Stimulated activated CD4-positive, alpha-beta T cell treated with anti-CD3 and anti-CD28 coated beads, TNF-alpha, amount 100 ng/mL, for 24 hours (primary cell): ENCODE measurements around the gene SEMA6C.
A peak's percentile ranks its signal among the peaks of the same experiment; 100 is the strongest.
"Not testable (repeated sequence)": the region's sequence is repeated elsewhere in the genome, so short reads cannot be mapped to it uniquely, and the experiment has no call there.

Experiments used
- DNase-seq, 3 experiments: peaks; one replicate each; pipeline ENCODE4 v3.0.0-alpha.2; 2020; ENCODE audit warnings: low read depth in 3 of 3

SEMA6C gene, protein sequence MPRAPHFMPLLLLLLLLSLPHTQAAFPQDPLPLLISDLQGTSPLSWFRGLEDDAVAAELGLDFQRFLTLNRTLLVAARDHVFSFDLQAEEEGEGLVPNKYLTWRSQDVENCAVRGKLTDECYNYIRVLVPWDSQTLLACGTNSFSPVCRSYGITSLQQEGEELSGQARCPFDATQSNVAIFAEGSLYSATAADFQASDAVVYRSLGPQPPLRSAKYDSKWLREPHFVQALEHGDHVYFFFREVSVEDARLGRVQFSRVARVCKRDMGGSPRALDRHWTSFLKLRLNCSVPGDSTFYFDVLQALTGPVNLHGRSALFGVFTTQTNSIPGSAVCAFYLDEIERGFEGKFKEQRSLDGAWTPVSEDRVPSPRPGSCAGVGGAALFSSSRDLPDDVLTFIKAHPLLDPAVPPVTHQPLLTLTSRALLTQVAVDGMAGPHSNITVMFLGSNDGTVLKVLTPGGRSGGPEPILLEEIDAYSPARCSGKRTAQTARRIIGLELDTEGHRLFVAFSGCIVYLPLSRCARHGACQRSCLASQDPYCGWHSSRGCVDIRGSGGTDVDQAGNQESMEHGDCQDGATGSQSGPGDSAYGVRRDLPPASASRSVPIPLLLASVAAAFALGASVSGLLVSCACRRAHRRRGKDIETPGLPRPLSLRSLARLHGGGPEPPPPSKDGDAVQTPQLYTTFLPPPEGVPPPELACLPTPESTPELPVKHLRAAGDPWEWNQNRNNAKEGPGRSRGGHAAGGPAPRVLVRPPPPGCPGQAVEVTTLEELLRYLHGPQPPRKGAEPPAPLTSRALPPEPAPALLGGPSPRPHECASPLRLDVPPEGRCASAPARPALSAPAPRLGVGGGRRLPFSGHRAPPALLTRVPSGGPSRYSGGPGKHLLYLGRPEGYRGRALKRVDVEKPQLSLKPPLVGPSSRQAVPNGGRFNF

DNA sequence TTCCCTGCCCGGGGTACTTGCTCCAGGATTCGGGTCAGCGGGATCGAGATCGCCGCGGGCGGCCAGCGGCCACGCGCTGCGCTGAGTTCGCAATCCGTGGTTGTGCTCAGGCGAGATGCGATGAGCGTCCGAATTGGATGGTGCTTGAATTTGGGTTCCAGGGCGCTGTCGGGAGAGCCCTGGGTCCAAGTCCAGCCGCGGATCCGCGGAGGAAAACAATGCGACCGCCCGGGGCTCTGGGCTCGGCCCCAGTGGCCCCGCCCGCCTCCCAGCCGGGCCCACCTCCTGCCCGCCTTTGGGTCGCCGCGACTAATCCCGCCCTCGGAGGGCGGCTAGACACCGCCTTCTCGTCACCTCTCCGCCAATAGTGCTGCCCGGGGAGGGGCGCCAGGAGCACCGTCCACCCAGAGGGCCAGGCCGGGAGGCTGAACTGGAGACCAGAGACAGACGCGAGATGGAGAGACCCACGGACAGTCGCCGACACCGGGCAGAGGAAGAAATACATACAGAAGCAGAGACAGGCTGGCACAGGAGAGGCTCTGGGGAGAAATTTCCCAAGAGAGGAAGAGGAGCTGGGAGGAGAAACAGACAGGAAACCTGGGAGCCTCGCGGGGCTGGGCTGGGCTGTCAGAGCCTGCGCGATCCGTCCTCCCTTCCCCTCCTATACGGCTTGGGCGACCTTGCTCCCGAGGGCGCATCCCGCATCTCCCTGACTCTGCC is at the start of gene SEMA6C:
Gene SEMA6C (minus strand): TSS at position 220 of the 720 bp plus-strand sequence. CDS start 4,010 bp downstream, outside the sequence.
- DNase-seq, result peak; percentile 72 to 89 (median 74)

DNA sequence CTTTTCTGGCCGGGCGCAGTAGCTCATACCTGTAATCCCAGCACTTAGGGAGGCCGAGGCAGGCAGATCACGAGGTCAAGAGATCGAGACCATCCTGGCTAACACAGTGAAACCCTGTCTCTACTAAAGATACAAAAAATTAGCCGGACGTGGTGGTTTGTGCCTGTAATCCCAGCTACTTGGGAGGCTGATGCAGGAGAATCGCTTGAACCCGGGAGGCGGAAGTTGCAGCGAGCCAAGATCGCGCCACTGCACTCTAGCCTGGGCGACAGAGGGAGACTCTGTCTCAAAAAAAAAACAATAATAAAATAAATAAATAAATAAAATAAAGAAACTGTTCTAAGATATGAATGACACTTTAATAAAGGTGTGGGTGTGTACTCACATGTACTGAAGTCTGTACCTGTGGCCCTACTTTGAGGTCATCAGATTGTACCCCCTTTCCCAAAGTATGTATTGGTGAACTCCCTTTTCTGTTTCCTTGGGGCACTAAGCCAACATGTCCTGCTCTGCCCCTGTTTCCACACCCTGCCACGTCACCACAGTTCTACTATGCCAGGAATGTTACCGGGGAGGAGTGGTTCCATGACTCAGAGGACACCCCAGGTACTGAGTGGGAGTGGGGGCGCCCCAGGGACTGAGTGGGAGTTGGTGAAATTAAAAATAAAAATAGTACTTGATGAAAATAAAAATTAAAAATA is 48.6 kb upstream of the SEMA6C start:
- DNase-seq, result not testable (repeated sequence)

DNA sequence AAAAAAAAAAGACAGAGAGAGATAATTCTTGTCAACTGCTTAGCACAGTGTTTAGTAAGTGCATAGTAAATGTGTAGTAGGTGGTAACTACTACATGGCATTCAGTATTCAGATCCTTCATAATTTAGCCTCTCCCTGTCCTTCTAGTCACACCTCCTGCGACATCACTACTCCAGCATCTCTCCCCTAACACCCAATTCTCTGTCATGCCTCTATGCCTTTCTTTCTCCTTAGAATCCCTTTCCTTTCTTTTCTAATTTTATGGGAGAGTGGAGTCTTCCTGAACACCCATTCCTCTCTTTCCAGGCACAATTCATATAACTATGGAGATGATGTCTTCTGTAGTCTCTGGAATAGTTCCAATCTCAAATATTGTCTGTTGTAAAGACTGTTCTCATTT is 47.4 kb upstream of the SEMA6C start:
- DNase-seq, result no peak

- DNase-seq, result no peak
Observed at GRCh38 chr1:151193304-151193703, 46.9 kb upstream of the SEMA6C start.

GRCh38 chr1:151192047-151192446 is 45.6 kb upstream of the SEMA6C start:
- DNase-seq, result no peak

DNA sequence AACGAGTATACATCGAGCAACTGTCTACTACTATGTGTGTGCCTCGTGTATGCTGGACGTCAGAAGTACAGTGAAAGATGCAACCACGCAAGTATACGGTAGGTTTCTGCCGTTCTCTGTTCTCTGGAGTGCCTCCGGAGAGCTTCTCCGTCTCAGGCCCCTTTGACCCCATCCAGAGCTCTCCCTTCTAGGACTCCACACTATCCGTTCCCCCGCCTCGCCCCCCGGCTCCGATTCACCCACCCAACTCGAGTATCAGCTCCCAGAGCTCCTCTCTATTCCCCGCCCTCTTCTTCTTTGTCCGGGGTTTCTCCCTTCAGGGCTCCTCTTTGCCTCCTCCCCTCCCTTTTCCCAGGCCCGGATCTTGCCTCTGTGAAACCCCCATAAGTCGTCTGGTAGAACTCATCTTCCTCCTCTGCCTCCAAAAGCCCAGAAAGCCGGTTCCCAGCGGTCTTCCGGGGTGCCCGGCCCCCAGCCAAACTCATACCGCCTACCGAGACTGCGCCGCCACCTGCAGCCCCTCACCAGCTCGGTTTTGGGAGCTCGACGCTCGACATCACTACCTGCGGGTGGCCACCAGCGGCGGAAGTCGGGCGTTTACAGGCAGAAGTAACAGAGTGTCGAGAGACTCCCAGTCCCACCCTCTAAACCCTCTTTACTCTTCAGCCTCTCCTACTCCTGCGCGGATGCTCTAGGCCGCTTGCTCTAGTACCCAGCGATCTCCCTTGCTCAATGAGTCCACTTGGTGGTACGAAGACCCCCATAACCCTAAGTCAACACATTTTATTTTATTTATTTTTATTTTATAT is 43.4 kb upstream of the SEMA6C start, which contains the start of gene VPS72:
Gene VPS72 (minus strand): TSS at position 561 of the 809 bp plus-strand sequence. CDS start 76 bp downstream, at position 485.
- peak; percentile 73 to 85 (median 77) for DNase-seq

DNA sequence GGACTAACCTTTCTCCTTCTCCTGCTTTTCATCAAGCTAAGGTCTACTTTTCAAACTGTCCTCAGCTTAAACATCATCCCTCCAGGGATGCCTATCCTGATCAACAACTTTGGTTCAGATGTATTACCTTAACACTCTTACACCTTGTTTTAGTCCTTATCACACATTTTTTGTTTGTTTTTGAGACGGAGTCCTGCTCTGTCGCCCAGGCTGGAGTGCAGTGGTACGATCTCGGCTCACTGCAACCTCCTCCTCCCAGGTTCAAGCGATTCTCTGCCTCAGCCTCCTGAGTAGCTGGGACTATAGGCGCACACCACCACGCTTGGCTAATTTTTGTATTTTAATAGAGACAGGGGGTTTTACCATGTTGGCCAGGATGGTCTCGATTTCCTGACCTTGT is 42.2 kb upstream of the SEMA6C start:
- DNase-seq, result not testable (repeated sequence)

- DNase-seq, result no peak
Observed at GRCh38 chr1:151187205-151187604, 40.8 kb upstream of the SEMA6C start.

DNA sequence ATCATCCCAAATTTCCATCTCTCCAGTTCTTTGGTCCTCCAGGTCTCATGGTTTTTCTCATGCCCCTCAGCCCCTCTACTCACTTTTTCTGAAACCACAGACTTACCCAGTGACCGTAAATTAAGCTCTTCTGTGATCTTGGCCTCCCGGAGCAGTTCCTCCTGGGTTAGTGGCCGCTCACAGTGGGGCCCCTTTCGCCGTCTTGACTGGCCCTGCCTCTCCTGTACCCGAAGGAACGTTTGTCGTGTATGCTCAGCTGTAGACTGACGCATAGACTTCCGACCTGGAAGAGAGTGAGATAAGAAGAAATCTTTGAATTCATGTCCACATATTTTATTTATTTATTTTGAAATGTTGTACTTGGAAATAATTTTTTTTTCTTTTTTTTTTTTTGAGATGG is 37.8 kb upstream of the SEMA6C start:
- no peak for DNase-seq

- no peak for DNase-seq
Observed at GRCh38 chr1:151176514-151177045, 30.1 kb upstream of the SEMA6C start.

DNA sequence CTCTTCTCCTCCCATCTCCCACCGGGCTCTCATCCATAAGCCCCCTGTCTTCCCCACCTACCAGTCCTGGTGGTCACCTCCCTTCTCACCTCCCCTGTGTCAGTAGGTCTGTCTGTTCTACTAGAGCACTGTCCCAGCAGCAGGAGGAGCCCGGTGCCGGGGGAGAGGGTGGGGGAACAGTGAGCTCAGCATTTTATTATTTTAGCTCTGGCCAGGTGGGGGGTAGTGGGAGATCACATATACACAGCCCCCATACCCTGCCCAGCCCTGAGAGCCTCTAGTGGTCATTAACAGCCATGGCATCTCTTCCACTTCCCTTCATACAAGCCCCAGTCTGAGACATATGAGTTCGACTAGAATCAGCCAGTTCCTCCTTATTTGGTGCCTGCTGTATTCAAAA is 29.4 kb upstream of the SEMA6C start, which contains the start of gene TMOD4:
Gene TMOD4 (minus strand): TSS at position 119 of the 400 bp plus-strand sequence. CDS start 1,106 bp downstream, outside the sequence.
- DNase-seq, result no peak

DNA sequence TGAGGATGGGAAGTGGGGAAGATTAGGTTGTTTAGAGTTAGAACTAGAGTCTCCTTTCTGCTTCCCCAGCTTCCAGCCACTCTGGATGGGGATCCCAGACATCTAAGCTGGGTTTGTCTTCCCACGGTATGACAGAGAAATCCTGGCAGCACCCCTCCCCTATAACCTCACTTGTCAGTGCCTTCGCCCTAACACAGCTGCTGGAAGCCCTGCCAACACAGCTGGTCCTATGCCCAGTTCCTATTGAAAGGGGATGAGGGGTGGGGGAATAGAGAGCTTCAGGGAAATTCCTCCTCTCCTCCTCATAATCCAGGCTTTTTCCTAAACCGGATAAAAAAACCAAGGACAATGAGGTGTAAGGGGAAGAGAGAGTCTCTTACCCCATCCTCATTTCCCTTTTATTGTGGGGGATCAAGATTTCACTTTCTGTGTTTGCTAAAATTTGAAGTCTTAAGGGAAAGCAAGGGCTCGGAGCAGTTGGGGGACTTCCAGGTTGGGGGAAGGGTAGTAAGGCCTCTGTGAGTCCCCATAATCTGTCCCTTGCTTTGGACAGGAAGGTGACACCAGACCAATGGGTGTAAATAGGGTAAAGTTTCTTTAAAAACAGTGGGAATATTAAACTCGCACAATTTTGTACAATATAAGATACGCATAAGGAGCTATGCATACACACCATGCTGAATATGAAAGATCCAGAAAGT is 28.8 kb upstream of the SEMA6C start:
- DNase-seq, result no peak

DNA sequence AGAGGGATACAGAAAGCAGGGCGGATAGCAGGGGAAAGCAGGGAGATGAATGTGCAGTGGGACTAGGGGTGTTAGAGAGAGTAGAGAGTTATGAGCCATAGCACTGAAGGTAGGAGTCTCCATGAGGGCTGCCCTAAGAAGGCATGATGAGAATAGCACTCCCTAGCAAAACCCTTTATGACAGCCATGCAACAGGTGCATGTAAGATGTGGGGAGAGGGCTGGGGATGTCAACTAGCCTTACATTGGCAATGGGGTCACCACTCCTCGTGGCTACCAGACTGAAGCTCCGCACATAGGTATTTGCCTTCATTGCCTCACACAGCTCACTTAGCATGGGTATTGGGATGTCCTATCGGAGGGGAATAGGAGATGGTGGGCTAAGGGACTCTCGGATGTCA is 24.8 kb upstream of the SEMA6C start:
- no peak for DNase-seq

- no peak for DNase-seq
Observed at GRCh38 chr1:151167116-151167515, 20.7 kb upstream of the SEMA6C start.

DNA sequence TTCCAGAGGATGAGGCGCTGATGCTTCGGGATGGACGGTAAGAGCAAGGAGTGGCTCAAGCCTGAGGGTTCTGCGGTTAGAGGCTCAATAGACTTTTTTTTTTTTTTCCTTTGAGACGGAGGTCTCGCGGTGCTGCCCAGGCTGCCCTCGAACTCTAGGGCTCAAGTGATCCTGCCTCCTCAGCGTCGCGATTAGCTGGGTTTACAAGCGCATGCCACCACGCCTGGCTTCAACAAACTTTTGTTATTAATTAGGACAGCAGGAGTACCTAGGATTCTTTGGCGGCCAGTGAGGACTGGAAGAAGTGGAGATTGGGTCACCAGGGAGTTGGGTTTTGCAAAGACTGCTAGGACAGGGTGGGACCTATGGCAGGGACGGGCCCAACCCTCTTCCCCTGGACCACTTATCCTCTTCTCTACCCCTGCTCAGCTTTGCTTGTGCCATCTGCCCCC is 20.1 kb upstream of the SEMA6C start:
- no peak for DNase-seq

- peak; percentile 94 to 96 (median 95) for DNase-seq
Observed at GRCh38 chr1:151165738-151166504, 19.5 kb upstream of the SEMA6C start, which contains the start of the genes LYSMD1 and SCNM1. Gene LYSMD1 (minus strand): TSS chr1:151165902. CDS start chr1:151165258, 644 bp downstream. Gene SCNM1 (plus strand): TSS chr1:151166144. CDS start chr1:151166153, 9 bp downstream.

- DNase-seq, result no peak
Observed at GRCh38 chr1:151165281-151165737, 18.9 kb upstream of the SEMA6C start.

DNA sequence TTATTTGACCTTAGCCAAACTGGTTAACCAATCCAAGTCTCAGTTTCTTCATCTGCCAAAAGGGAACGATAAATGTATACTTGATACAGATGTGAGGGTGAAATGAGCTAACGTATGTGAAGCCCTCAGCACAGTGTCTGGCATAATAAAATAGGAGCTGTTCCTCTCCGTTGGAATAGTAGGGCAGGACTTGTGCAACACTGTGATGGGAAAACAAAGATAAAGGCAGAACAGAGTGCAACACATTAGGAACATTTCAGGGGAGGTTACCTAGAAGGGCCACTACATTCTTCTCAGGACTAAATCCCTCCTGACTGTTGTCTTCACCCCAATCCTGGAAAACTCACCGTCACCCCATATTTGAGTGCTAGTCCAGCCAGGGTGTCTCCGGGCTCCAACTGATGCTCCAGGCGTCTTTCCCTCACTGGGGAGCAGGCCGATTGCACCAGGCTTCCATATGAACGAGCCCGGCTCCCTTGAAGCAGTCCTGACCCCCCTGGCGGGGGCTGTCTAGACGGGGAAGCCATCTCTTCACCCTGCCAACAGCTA is 18.4 kb upstream of the SEMA6C start:
- DNase-seq, result no peak
